Adipose tissue (tissue), 3 donors: ENCODE results near the gene PDGFA. TPM values are rescaled to one million over a fixed set of nuclear protein-coding genes. Genes with fewer than 3 reads are reported as not detected.
"Not testable (repeated sequence)": the region's sequence is repeated elsewhere in the genome, so short reads cannot be mapped to it uniquely, and the experiment has no call there.

Source experiments
- H3K27ac ChIP-seq: one replicate; pipeline ENCODE4 v1.5.1; 2013; ENCODE audit warnings: low read depth, low read length
- WGBS, 3 donors: extraction: QIAGEN DNeasy Blood & Tissue Kit; methylation state at CpG; one replicate each; pipeline ENCODE4 v1.1.7; 2013; 5-methylcytosine and 5-hydroxymethylcytosine counted together
- polyA plus RNA-seq, 3 donors: library from polyadenylated mRNA; stranded (reverse); fragments of 200-250 nt; gene quantifications; one replicate each; pipeline ENCODE4 v1.2.3, GENCODE V29; 2013
- donor health status: healthy with polysubstance abuse.
- donor health status: Bipolar disorder and iron deficiency.
- donor health status: healthy.

Gene PDGFA
- polyA plus RNA-seq, 3 donors = 9.9 to 40.2 (median 11.7) TPM

- 58 to 90% (median 82%) methylated on average over 16 to 18 of the region's 18 CpGs for WGBS, 3 donors
- H3K27ac ChIP-seq = no peak overlapping the region
Observed at GRCh38 chr7:553636-554111, 34.0 kb upstream of the PDGFA start.

DNA sequence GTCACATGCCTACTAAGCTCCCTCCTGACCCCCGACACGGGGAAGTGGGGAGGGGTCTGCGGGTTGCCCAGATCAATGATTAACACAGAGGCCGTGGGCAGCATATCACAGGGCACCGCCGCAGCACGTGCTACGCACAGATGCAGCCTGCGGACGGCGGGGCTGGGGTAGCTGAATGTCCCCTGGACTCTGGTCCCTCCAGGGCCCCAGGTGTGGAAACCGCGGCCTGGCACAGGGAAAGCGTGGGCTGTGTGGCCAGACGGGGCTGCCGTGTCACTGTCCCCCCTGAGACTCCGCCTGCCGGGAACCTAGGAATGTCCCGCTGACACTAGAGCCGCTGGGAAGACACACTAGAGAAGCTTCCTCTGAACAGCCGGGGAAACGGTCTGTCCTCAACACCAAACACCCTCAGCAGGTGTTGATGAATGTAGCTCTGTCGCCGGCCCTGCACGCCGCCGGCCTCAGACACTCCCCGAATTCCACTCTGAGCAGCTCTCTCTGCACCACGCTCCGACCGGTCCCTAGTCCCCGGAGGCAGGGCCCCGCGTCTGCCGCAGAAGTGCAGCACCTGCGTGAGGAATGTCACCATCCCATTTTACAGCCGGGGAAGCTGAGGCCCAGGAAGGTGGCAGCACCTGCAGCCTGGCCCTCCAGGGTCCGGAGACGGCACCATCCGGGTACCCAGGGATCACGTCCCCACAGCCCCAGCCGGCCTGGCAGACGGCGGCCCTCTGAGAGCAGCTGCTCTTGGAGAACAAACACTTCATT, 33.4 kb upstream of the PDGFA start:
- 32 to 84% (median 84%) methylated on average over 44 of the region's 44 CpGs for WGBS, 3 donors
- H3K27ac ChIP-seq = no peak overlapping the region

DNA sequence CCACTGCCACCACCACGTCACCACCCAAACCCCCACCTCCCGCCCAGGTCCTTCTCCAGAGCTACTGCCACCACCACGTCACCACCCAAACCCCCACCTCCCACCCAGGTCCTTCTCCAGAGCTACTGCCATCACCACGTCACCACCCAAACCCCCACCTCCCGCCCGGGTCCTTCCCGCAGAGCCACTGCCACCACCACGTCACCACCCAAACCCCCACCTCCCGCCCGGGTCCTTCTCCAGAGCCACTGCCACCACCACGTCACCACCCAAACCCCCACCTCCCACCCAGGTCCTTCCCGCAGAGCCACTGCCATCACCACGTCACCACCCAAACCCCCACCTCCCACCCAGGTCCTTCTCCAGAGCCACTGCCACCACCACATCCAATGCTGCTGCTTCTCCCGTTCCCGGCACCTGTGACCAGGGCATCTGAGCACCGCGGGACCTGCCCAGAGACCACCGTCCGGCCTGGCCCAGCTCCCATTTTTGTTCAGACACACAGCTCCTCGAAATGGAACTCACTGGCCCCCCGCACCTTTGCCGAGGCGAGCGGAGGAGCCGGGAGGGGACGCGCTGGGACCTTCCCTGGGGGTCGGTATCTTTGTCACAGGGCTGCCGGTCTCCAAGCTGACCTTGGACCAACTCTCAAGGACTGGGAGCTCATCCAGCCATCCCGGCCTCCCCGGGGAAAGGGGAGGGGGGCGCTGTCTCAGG, 32.7 kb upstream of the PDGFA start:
- not testable (repeated sequence) for H3K27ac ChIP-seq
- 57 to 87% (median 85%) methylated on average over 30 to 32 of the region's 32 CpGs for WGBS, 3 donors

DNA sequence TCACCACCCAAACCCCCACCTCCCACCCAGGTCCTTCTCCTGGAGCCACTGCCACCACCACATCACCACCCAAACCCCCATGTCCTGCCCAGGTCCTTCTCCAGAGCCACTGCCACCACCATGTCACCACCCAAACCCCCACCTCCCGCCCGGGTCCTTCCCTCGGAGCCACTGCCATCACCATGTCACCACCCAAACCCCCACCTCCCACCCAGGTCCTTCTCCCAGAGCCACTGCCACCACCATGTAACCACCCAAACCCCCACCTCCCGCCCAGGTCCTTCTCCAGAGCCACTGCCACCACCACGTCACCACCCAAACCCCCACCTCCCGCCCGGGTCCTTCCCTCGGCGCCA, 31.9 kb upstream of the PDGFA start:
- 94 to 95% (median 95%) methylated on average over 9 of the region's 9 CpGs for WGBS, 3 donors

GRCh38 chr7:550881-551614, 31.4 kb upstream of the PDGFA start:
- H3K27ac ChIP-seq = no peak overlapping the region
- 93 to 95% (median 93%) methylated on average over 19 of the region's 19 CpGs for WGBS, 3 donors

More for the DNA sequence above, 31.9 kb upstream of the PDGFA start:
- H3K27ac ChIP-seq = not testable (repeated sequence)

GRCh38 chr7:549891-550625, 30.4 kb upstream of the PDGFA start:
- WGBS, 3 donors = 94 to 96% (median 95%) methylated on average over 31 of the region's 31 CpGs
- no peak overlapping the region for H3K27ac ChIP-seq

GRCh38 chr7:549066-549890, 29.6 kb upstream of the PDGFA start:
- no peak overlapping the region for H3K27ac ChIP-seq
- 79 to 90% (median 90%) methylated on average over 39 to 43 of the region's 43 CpGs for WGBS, 3 donors

GRCh38 chr7:548401-548800, 28.8 kb upstream of the PDGFA start:
- WGBS, 3 donors = 94 to 96% (median 95%) methylated on average over 11 of the region's 11 CpGs
- no peak overlapping the region for H3K27ac ChIP-seq

GRCh38 chr7:545470-545869, 25.8 kb upstream of the PDGFA start:
- 87 to 92% (median 89%) methylated on average over 16 of the region's 16 CpGs for WGBS, 3 donors
- H3K27ac ChIP-seq = no peak overlapping the region

DNA sequence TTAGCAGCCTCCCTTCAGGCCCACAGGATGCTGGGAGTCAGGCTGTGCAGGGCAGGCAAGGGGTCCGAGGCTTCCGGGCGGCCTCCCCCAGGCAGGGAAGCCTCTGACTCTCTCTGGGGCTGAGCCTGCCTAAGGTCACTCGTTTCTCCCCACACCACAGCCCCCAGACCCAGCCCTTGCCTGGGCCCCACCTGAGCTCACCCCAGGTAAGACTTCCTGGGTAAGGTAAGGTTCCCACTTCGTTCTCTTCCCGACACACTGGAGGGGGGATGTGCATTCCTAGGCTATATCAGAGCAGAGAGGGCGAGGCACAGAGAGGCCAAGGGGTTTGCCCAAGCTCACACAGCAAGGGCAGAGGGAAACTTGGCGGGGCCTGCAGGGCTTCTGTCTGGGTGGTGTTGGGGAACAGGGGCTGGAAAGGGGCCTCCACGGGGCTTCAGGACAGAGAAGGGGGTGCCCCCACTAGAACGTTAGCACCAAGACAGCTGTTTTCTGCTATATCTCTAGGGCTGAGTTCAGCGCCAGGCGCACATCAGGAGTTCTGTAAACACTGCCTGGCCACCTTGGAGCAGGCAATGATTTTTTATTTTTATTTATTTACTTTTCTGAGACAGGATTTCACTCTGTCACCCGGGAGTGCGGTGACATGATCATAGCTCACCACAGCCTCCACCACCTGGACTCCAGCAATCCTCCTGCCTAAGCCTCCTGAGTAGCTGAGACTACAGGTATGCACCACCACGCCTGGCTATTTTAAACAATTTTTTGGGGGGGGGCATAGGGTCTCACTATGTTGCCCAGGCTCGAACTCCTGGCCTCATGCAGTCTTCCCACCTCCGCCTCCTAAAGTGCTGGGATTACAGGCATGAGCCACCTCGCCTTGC, 24.9 kb upstream of the PDGFA start:
- WGBS, 3 donors = 88 to 92% (median 91%) methylated on average over 15 to 18 of the region's 18 CpGs
- H3K27ac ChIP-seq = no peak overlapping the region

GRCh38 chr7:543501-544337, 24.1 kb upstream of the PDGFA start:
- WGBS, 3 donors = 81 to 89% (median 84%) methylated on average over 14 to 18 of the region's 18 CpGs
- H3K27ac ChIP-seq = no peak overlapping the region

- H3K27ac ChIP-seq = no peak overlapping the region
- WGBS, 3 donors = 43 to 78% (median 49%) methylated on average over 27 of the region's 27 CpGs
Observed at GRCh38 chr7:542713-543500, 23.3 kb upstream of the PDGFA start.

GRCh38 chr7:542131-542712, 22.6 kb upstream of the PDGFA start:
- 84 to 88% (median 87%) methylated on average over 28 of the region's 28 CpGs for WGBS, 3 donors
- H3K27ac ChIP-seq = no peak overlapping the region

- WGBS, 3 donors = 89 to 93% (median 90%) methylated on average over 15 to 17 of the region's 17 CpGs
- H3K27ac ChIP-seq = no peak overlapping the region
Observed at GRCh38 chr7:541661-542060, 22.0 kb upstream of the PDGFA start.

DNA sequence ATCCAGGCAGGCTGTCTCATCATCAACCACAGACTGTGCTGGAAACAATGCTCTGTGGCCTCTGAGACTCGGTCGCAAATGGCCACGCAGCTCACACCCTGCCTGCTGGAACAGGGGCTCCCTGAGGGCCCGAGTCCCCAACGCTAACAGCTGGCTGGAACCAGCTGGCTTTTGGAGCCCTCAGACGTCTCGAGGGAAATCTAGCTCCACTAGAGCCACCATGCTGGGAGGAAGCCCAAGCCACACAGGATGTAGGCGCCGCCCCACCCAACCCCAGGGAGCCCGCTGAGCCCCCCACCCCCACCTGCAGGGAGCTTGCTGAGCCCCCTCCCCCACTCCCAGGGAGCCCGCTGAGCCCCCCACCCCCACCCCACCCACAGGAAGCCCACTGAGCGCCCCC, 21.4 kb upstream of the PDGFA start:
- WGBS, 3 donors = 85 to 95% (median 87%) methylated on average over 10 to 12 of the region's 12 CpGs
- no peak overlapping the region for H3K27ac ChIP-seq
